ENCODE data around the gene CXCR4.

The CXCR4 gene

GRCh38 chr2:136069773-136070172, 48.2 kb downstream of the CXCR4 start:
- DNase-seq, result no peak

GRCh38 chr2:136068581-136069227, 49.2 kb downstream of the CXCR4 start:
- DNase-seq, result no peak

GRCh38 chr2:136067897-136068580, 49.9 kb downstream of the CXCR4 start:
- DNase-seq, result no peak

GRCh38 chr2:136067459-136067858, 50.5 kb downstream of the CXCR4 start:
- no peak for DNase-seq

GRCh38 chr2:136065907-136066306, 52.0 kb downstream of the CXCR4 start:
- DNase-seq, result no peak

GRCh38 chr2:136065384-136065783, 52.6 kb downstream of the CXCR4 start:
- DNase-seq, result no peak
